ENCODE data around the gene ABCB6.

ABCB6 gene

GRCh38 chr2:219218217-219218731 lies 484 bp downstream of the ABCB6 start:
- in situ Hi-C loops (cut with MboI; ENCODE audit: low pct_unique_long_range_greater_than_20kb, low sequenced_read_pairs): no loop called here
- DNase-seq: no peak

- in situ Hi-C loops (cut with MboI; ENCODE audit: low pct_unique_long_range_greater_than_20kb, low sequenced_read_pairs): no loop called here
- no peak for DNase-seq
Observed at GRCh38 chr2:219216535-219216915, 2.2 kb downstream of the ABCB6 start.

DNA sequence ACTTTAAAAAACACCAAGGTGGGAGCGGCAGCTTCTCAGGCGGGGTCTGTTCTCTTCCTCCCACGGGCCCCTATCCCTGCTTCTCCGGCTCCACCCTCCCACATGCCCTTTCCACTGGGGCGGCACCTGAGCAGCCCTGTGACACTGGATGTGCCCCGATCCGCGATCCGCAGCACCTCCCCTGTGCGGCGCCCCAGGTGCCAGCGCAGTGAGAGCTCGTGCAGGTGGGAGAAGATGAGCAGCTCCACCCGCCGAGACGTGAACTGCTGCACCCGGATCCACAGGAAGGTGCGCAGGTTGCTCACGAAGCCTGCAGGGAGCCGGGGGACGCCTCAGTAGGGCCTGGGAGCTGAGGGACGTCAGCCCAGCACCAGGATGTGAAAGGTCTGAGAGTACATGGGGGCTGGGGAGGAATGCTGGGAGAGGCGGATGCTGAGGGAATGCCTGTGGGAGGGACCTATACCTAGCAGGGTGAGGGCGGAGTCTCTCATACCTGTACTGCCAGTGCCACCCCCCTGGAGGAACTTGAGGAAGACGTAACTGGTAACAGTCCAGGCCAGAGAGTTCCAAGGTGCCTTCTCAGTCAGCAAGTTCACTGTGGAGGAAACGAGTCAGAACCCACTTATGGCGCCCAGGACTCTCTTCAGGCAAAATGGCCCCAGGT lies 2.8 kb downstream of the ABCB6 start:
- in situ Hi-C loops (cut with MboI; ENCODE audit: low pct_unique_long_range_greater_than_20kb, low sequenced_read_pairs): no loop called here
- no peak for DNase-seq

- in situ Hi-C loops (cut with MboI; ENCODE audit: low pct_unique_long_range_greater_than_20kb, low sequenced_read_pairs): no loop called here
- DNase-seq: no peak
Observed at GRCh38 chr2:219214786-219215185, 4.0 kb downstream of the ABCB6 start.

DNA sequence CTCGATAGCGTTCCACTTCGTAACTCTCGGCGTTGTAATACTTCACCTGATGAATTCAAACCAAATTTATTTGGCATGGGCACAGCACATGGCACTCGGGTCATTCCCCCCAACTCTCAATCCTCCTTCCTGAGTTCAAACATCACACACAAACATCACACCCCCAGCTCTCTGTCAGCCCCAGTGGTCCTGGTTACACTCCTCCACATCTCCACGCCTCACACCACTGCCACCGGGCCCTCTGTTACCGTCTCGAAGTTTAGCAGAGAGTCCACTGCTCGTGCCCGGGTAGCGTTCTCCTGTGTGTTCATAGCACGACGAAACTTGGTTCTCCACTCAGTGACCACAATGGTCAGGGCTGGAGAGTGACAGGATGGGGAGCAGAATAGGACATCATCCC lies 4.6 kb downstream of the ABCB6 start:
- in situ Hi-C loops (cut with MboI; ENCODE audit: low pct_unique_long_range_greater_than_20kb, low sequenced_read_pairs): no loop called here
- no peak for DNase-seq

- in situ Hi-C loops (cut with MboI; ENCODE audit: low pct_unique_long_range_greater_than_20kb, low sequenced_read_pairs): no loop called here
- no peak for DNase-seq
Observed at GRCh38 chr2:219213486-219214071, 5.2 kb downstream of the ABCB6 start.

DNA sequence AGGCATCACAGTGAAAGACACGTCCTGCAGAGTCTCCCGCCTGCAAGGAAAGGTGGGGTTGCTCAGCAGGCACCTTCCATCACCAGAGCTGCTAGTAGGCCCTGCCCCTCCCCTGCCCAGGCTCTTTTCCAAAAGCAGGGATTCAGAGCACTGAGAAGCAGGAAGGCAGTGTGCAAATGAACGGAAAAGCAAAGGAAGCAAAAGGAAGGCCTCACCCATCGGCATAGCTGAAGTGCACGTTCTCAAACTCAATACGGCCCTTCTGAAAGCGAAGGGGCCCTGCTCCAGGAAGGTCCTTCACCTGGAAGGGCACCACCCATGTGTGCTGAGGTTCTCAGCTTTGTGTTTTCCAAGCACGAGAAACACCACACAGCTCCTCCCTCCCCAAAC lies 5.7 kb downstream of the ABCB6 start:
- in situ Hi-C loops (cut with MboI; ENCODE audit: low pct_unique_long_range_greater_than_20kb, low sequenced_read_pairs): no loop called here
- DNase-seq: no peak

GRCh38 chr2:219210886-219211362 lies 7.8 kb downstream of the ABCB6 start:
- in situ Hi-C loops (cut with MboI; ENCODE audit: low pct_unique_long_range_greater_than_20kb, low sequenced_read_pairs): no loop called here
- no peak for DNase-seq

- no peak for DNase-seq
- in situ Hi-C loops (cut with MboI; ENCODE audit: low pct_unique_long_range_greater_than_20kb, low sequenced_read_pairs): no loop called here
Observed at GRCh38 chr2:219210196-219210885, 8.4 kb downstream of the ABCB6 start.

DNA sequence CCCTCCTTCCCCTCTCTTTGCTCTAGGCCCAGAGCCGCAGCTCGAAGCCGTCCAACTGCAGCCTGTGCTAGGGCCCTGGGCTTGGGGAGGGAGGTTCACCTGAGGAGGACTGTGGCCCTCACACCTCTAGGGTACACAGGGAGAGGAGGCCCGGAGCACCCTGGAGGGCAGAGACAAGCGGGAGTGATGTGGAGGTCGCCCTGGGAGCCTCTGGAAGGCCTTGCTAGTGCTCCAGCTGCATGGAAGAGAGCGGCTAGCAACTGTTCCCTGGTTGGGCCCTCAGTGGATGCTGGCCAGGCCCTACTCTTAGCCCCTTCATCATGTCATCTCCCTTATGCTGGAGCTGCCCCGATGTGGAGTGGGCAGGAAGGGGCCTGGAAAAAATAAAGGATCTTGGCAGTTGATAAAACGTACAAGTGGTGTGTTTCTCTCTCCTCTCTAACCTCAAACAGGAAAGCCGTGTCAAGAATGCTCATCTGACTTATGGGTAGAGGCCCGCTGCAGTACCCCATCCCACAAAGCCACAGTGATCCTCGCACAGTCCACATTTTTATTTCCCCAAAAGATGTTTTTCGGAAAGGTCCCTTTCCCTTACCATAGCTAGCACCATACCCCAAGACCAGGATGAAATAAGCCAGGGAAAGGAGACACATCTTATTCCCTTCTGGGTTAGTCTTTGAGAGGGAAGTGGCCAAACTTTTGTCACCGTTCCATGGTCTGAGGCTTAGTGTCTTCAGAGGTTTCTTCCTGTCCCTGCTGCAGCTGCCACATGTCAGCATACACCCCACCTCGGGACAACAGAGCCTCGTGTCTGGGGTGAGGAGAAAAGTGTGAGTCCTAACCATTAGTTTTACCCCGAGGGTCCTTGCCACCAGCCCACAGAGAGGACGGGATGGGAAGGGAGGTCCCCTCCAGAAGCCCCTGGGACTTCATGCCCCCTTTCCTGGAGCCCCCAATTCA lies 9.2 kb downstream of the ABCB6 start:
- in situ Hi-C loops (cut with MboI; ENCODE audit: low pct_unique_long_range_greater_than_20kb, low sequenced_read_pairs): no loop called here
- DNase-seq: peak; percentile 22

DNA sequence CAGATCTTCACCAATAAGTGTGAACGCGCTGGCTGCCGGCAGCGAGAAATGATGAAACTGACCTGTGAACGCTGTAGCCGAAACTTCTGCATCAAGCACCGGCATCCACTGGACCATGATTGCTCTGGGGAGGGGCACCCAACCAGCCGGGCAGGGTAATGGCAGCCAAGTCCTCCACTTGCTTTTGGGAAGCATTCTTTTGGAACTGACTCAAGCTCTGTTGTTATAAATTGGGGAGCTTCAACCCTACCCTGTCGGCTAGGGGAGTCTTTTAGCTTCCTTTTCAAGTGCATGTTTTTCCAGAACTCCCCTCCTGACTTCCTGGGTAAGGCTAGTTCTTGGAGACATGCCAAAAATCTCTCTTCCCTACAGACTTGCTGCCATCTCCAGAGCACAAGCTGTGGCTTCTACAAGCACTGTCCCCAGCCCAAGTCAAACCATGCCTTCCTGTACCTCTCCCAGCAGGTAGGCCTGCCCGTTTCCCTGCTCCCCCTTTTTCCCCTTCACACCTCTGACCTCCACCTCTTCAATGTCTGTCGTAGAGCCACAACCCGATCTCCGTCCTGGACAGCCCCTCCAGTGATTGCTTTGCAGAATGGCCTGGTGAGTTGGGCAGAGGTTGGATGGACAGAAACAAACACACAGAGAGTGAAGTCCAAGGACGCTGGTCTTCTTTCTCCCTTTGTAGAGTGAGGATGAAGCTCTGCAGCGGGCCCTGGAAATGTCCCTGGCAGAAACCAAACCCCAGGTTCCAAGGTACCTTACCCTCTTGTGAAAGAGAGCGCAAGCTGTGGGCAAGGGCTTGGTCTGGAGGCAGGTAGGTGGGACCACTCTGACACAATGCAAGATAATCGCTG lies 10.6 kb downstream of the ABCB6 start:
- in situ Hi-C loops (cut with MboI; ENCODE audit: low pct_unique_long_range_greater_than_20kb, low sequenced_read_pairs): no loop called here
- no peak for DNase-seq

DNA sequence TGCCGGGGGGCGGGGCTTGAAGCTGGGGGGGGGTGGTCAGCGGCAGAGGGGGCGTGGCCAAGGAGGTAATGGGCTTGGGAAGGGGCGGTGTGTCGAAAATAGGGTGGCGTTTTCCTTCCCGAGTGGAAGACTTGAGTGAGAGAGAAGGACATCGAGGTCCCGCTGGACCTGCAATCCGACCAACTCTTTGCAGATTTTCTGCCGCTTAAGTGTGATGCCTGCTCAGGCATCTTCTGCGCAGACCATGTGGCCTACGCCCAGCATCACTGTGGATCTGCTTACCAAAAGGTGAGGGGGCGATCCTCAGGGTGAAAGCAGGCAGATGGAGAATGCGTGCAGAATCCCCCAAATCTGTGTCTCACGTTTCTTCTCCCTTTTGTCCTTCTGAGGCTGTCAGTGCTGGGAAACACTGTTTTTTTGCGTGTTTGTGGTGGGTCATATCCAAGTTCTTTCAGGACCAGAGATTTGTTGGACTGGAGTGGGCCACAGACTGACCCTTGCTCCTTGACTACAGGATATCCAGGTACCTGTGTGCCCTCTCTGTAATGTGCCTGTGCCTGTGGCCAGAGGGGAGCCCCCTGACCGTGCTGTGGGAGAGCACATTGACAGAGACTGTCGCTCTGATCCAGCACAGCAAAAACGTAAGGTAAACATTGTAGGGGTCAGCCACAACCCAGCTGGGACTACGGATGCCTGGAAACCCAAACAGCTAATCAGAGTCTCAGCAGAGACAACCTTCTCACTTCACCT lies 11.4 kb downstream of the ABCB6 start:
- in situ Hi-C loops (cut with MboI; ENCODE audit: low pct_unique_long_range_greater_than_20kb, low sequenced_read_pairs): no loop called here
- DNase-seq: no peak

- in situ Hi-C loops (cut with MboI; ENCODE audit: low pct_unique_long_range_greater_than_20kb, low sequenced_read_pairs): no loop called here
- peak; percentile 92 for DNase-seq
Observed at GRCh38 chr2:219206328-219207133, 12.2 kb downstream of the ABCB6 start, which contains the start of gene ZFAND2B. ZFAND2B (plus strand) TSS chr2:219206782; CDS start chr2:219206988, 206 bp downstream.

GRCh38 chr2:219205981-219206327 lies 12.8 kb downstream of the ABCB6 start:
- DNase-seq: no peak
- in situ Hi-C loops (cut with MboI; ENCODE audit: low pct_unique_long_range_greater_than_20kb, low sequenced_read_pairs): no loop called here

GRCh38 chr2:219205165-219205538 lies 13.6 kb downstream of the ABCB6 start:
- DNase-seq: no peak

DNA sequence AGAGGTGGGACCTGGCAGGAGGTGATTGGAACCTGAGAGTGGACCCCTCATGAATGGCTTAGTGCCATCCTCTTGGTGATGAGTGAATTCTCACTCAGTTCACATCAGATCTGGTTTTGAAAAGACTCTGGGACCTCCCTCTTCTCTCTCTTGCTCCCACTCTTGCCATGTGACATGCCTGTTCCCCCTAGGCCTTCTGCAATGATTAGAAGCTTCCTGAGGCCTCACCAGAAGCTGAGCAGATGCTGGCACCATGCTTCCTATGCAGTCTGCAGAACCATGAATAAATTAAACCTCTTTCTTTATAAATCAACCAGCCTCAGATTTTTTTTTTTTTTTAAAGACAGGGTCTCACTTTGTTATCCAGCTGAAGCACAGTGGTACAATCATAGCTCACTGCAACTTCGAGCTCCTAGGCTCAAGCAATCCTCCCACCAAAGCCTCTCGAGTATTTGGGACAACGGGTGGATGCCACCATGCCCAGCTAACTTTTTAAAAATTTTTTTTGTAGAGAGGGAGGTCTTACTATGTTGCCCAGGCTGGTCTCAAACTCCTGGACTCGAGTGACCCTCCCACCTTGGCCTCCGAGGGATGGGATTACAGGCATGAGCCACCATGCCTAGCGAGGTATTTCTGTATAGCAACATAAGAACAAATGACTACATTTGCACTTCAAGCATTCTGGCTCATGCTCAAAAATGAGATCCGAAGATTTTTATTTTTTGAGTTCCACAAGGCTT lies 14.2 kb downstream of the ABCB6 start:
- no peak for DNase-seq
- in situ Hi-C loops (cut with MboI; ENCODE audit: low pct_unique_long_range_greater_than_20kb, low sequenced_read_pairs): no loop called here

More at GRCh38 chr2:219205165-219205538, 13.6 kb downstream of the ABCB6 start:
- in situ Hi-C loops (cut with MboI; ENCODE audit: low pct_unique_long_range_greater_than_20kb, low sequenced_read_pairs): no loop called here
